ENCODE measurements around the gene LILRB3. TPM values are rescaled to one million over a fixed set of nuclear protein-coding genes. Genes with fewer than 3 reads are reported as not detected.
"Not testable (repeated sequence)": the region's sequence is repeated elsewhere in the genome, so short reads cannot be mapped to it uniquely, and the experiment has no call there.

LILRB3 gene
- total and polyA plus RNA-seq, 2 donors from 2014 or later = 1.4 to 10.0 TPM

- Histone ChIP-seq H3K36me3 (ENCODE audit: control insufficient read depth in 2 of 3, insufficient read depth in 3 of 3, low read length in 3 of 3) (peaks cover 6 to 42% (median 27%) of the 10 kb centered on the region in 3 donors), H3K27ac (ENCODE audit: low read depth in 2 of 2, low read length in 2 of 2) (peak overlapping the region; percentile 87 to 93), H3K4me1 (ENCODE audit: control insufficient read depth in 2 of 3, insufficient read depth in 2 of 3, low read depth in 1 of 3, low read length in 3 of 3) (peaks cover 6 to 34% (median 24%) of the 10 kb centered on the region in 3 donors), H3K9ac (ENCODE audit: low read length in 3 of 3) (no peak overlapping the region), H3K9me3 (ENCODE audit: control insufficient read depth in 2 of 3, insufficient read depth in 1 of 3, low read length in 3 of 3) (no peaks in the 10 kb centered on the region), H3K4me3 (ENCODE audit: low read length in 3 of 3) (no peak overlapping the region), H3K27me3 (ENCODE audit: control insufficient read depth, insufficient read depth, low read length) (no peaks in the 10 kb centered on the region)
- TF ChIP-seq, protein P1, sequence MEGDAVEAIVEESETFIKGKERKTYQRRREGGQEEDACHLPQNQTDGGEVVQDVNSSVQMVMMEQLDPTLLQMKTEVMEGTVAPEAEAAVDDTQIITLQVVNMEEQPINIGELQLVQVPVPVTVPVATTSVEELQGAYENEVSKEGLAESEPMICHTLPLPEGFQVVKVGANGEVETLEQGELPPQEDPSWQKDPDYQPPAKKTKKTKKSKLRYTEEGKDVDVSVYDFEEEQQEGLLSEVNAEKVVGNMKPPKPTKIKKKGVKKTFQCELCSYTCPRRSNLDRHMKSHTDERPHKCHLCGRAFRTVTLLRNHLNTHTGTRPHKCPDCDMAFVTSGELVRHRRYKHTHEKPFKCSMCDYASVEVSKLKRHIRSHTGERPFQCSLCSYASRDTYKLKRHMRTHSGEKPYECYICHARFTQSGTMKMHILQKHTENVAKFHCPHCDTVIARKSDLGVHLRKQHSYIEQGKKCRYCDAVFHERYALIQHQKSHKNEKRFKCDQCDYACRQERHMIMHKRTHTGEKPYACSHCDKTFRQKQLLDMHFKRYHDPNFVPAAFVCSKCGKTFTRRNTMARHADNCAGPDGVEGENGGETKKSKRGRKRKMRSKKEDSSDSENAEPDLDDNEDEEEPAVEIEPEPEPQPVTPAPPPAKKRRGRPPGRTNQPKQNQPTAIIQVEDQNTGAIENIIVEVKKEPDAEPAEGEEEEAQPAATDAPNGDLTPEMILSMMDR (IDR thresholded peaks at IDR 0.05; ENCODE audit: borderline replicate concordance, extremely low read depth, insufficient read depth) = no peak
- FAIRE-seq (no peak), DNase-seq (no peak)
- intact Hi-C loops (cut with DNase I) = no loop called here
Measured at GRCh38 chr19:54208784-54209057, 14.1 kb downstream of the LILRB3 start.

GRCh38 chr19:54207983-54208783 lies 14.6 kb downstream of the LILRB3 start:
- peaks cover 7 to 42% (median 27%) of the 10 kb centered on the region in 3 donors for H3K36me3 ChIP-seq (ENCODE audit: control insufficient read depth in 2 of 3, insufficient read depth in 3 of 3, low read length in 3 of 3)
- H3K9ac ChIP-seq (ENCODE audit: low read length in 3 of 3) = no peak overlapping the region
- H3K4me1 ChIP-seq (ENCODE audit: control insufficient read depth in 2 of 3, insufficient read depth in 2 of 3, low read depth in 1 of 3, low read length in 3 of 3) = peaks cover 7 to 34% (median 25%) of the 10 kb centered on the region in 3 donors
- peak in 4 of 5 donors; percentile 16 to 79 (median 40) for DNase-seq
- no peaks in the 10 kb centered on the region for H3K9me3 ChIP-seq (ENCODE audit: control insufficient read depth in 2 of 3, insufficient read depth in 1 of 3, low read length in 3 of 3)
- H3K27me3 ChIP-seq (ENCODE audit: control insufficient read depth, insufficient read depth, low read length) = no peaks in the 10 kb centered on the region
- TF ChIP-seq, protein P1 (IDR thresholded peaks at IDR 0.05; ENCODE audit: borderline replicate concordance, extremely low read depth, insufficient read depth) = no peak
- FAIRE-seq = no peak
- intact Hi-C loops (cut with DNase I) = no loop called here
- H3K27ac ChIP-seq (ENCODE audit: low read depth in 2 of 2, low read length in 2 of 2) = peak overlapping the region; percentile 71 to 93
- H3K4me3 ChIP-seq (ENCODE audit: low read length in 3 of 3) = no peak overlapping the region

DNA sequence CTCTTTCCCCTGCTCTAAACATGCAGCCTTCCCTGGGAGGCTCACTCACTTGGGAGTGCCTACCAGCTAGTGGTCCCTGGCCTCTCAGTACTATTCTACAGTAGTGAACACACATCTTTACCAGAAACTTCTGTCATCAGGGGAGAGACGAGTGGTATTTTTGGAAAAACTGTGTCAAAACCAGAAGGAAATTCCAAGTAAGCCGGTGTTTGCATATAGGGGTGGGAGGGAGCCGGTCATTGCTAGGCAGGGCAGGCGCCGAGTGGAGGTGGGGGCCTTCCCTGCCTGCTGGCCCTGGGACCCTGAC lies 15.2 kb downstream of the LILRB3 start:
- intact Hi-C loops (cut with DNase I) = no loop called here
- DNase-seq = peak in 1 of 5 donors; percentile 77
- Histone ChIP-seq H3K27me3 (ENCODE audit: control insufficient read depth, insufficient read depth, low read length) (no peaks in the 10 kb centered on the region), H3K9me3 (ENCODE audit: control insufficient read depth in 2 of 3, insufficient read depth in 1 of 3, low read length in 3 of 3) (no peaks in the 10 kb centered on the region), H3K36me3 (ENCODE audit: control insufficient read depth in 2 of 3, insufficient read depth in 3 of 3, low read length in 3 of 3) (peaks cover 12 to 48% (median 28%) of the 10 kb centered on the region in 3 donors), H3K4me3 (ENCODE audit: low read length in 3 of 3) (no peak overlapping the region), H3K27ac (ENCODE audit: low read depth in 2 of 2, low read length in 2 of 2) (peak overlapping the region in 1 of 2 donors; percentile 29), H3K4me1 (ENCODE audit: control insufficient read depth in 2 of 3, insufficient read depth in 2 of 3, low read depth in 1 of 3, low read length in 3 of 3) (peaks cover 10 to 40% (median 31%) of the 10 kb centered on the region in 3 donors), H3K9ac (ENCODE audit: low read length in 3 of 3) (no peak overlapping the region)
- TF ChIP-seq, protein P1 (IDR thresholded peaks at IDR 0.05; ENCODE audit: borderline replicate concordance, extremely low read depth, insufficient read depth) = no peak
- FAIRE-seq = no peak

GRCh38 chr19:54207193-54207592 lies 15.6 kb downstream of the LILRB3 start:
- DNase-seq = peak in 1 of 5 donors; percentile 63
- FAIRE-seq; H3K9ac ChIP-seq (ENCODE audit: low read length in 3 of 3); H3K27ac ChIP-seq (ENCODE audit: low read depth in 2 of 2, low read length in 2 of 2); intact Hi-C loops (cut with DNase I); H3K9me3 ChIP-seq (ENCODE audit: control insufficient read depth in 2 of 3, insufficient read depth in 1 of 3, low read length in 3 of 3); H3K27me3 ChIP-seq (ENCODE audit: control insufficient read depth, insufficient read depth, low read length); H3K4me3 ChIP-seq (ENCODE audit: low read length in 3 of 3): not testable (repeated sequence)
- Histone ChIP-seq H3K36me3 (ENCODE audit: control insufficient read depth in 2 of 3, insufficient read depth in 3 of 3, low read length in 3 of 3) (peaks cover 16 to 52% (median 32%) of the 10 kb centered on the region in 3 donors), H3K4me1 (ENCODE audit: control insufficient read depth in 2 of 3, insufficient read depth in 2 of 3, low read depth in 1 of 3, low read length in 3 of 3) (peaks cover 12 to 44% (median 35%) of the 10 kb centered on the region in 3 donors)

All from kidney (tissue), 14 donors.